Fibroblast of pulmonary artery (primary cell): Measurements from ENCODE around the gene AVPR1B.
A peak's percentile ranks its signal among the peaks of the same experiment; 100 is the strongest.

Source experiments
- DNase-seq: peaks from one replicate; pipeline ENCODE4 v3.0.0-alpha.2; 2010; ENCODE audit warnings: low read depth
- H3K4me3 ChIP-seq: replicated peaks from 2 replicates; pipeline ENCODE4 v1.5.1; 2011; ENCODE audit warnings: low read depth, mild to moderate bottlenecking, control low read depth, low read length, moderate library complexity
- TF ChIP-seq, protein P1 (sequence below): IDR thresholded peaks from 2 replicates; pipeline ENCODE4 v1.5.1; 2011; ENCODE audit warnings: mild to moderate bottlenecking, control low read depth, low read length, inconsistent platforms; ENCODE audit errors: missing control alignments

Gene AVPR1B

DNA sequence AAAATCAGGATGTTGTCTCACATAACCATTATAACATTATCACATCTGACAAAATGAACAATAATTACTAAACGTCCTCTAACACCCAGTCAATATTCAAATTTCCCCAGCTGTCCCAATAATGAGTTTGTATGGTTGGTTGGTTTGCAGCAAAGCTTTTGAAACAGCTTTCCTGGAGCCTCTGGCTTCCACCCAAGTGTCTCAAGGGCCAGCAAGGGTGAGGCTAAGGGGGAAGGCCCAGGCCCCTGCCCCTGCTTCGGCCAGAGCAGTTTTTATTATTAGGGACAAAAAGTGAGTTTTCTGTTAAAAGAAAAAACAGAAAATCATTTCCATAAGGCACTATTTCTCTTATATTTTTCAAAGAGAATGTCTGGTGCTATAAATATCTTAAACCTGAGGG is 19.1 kb upstream of the AVPR1B start:
- TF ChIP-seq, protein P1, sequence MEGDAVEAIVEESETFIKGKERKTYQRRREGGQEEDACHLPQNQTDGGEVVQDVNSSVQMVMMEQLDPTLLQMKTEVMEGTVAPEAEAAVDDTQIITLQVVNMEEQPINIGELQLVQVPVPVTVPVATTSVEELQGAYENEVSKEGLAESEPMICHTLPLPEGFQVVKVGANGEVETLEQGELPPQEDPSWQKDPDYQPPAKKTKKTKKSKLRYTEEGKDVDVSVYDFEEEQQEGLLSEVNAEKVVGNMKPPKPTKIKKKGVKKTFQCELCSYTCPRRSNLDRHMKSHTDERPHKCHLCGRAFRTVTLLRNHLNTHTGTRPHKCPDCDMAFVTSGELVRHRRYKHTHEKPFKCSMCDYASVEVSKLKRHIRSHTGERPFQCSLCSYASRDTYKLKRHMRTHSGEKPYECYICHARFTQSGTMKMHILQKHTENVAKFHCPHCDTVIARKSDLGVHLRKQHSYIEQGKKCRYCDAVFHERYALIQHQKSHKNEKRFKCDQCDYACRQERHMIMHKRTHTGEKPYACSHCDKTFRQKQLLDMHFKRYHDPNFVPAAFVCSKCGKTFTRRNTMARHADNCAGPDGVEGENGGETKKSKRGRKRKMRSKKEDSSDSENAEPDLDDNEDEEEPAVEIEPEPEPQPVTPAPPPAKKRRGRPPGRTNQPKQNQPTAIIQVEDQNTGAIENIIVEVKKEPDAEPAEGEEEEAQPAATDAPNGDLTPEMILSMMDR: no peak
- H3K4me3 ChIP-seq: no peak overlapping the region
- no peak for DNase-seq

DNA sequence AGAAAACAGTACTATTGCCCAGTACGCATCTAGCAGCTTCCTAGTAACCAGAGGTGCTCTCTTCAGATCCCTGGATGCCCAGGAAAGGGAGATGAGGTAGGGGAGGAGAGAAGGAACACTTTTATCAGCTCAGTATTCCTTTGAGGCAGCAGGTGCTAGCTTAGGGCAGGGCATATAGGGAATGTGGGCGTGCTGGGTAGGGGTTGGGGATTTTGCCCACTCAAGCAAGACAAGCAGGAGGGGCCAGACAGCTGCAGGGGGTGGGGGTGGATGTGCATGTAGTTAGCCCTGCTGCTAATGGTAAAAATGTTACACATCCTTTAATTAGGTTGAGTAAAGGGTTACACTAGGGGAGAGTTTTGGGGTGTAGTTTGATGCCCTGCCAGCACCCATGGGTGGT is 18.1 kb upstream of the AVPR1B start:
- no peak overlapping the region for H3K4me3 ChIP-seq
- no peak for DNase-seq
- TF ChIP-seq, protein P1: no peak

DNA sequence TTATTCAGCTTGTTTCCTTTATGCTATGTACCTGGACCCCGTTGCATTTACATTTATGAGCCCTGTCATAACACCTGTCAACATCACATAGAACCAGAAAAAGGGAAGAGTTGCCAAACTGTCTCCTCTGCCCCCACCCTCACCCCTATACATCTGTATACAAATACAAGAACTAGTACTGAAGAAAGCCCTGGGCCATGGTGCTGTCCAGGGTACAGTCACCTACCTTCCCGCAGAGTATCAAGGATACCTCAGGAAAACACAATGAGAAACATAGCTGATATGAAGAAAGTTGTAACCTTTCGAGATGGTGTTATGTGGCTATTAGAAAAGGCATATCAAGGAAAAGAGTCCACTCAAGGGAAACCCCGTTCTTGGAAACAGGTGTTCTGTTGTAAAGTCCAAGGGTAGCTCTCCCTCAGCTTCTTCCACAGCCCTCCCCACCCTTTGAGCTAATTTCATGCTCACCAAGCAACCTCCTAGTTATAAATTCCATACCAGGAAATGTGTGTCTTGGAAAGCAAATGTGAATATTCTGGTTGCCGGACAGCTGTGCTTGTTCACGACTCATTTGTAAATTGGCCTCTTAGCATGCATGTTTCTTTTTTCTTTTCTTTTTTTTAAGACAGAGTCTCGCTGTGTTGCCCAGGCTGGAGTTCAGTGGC is 16.7 kb upstream of the AVPR1B start:
- no peak for DNase-seq
- H3K4me3 ChIP-seq: no peak overlapping the region
- TF ChIP-seq, protein P1: no peak

DNA sequence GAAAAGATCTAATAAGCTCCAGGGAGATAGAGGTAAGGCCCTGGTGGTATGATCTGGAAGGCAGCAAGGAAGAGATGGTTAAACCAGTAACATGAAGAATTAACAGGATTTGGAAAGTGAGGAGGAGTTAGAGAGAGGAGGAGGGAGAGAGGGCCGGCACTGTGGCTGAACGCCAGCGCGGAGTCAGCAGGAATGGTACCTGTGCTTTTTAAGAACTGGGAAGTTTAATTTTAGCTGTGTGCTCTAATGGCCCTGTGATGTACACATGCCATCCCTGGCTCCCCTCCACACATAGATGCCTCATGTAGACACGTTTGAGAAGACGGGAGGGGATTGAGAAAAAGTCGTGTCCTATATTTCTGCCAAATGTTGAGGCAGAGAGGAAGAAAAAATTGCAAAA is 13.8 kb upstream of the AVPR1B start:
- no peak overlapping the region for H3K4me3 ChIP-seq
- DNase-seq: no peak
- TF ChIP-seq, protein P1: no peak

DNA sequence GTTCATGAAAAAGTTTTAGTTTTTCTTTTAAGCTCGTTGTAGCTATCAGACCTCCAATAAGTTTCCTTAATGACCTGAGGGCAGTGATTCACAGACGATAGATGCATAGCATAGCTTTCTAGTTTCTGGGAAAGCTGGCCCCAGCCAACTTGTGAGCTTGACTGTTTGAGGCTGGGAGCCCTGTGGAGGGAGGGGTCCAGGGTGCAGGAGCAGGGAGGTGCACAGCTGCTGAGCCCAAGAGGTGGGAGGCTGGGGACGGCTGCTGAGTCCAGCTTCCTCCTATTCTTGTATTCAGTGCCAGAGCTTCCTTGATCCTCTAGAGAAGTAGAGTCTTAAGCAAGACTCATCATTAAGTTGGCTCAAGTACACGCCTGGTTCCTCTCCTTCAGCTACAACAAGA is 11.0 kb upstream of the AVPR1B start:
- DNase-seq: peak; percentile 4
- TF ChIP-seq, protein P1: no peak
- no peak overlapping the region for H3K4me3 ChIP-seq

DNA sequence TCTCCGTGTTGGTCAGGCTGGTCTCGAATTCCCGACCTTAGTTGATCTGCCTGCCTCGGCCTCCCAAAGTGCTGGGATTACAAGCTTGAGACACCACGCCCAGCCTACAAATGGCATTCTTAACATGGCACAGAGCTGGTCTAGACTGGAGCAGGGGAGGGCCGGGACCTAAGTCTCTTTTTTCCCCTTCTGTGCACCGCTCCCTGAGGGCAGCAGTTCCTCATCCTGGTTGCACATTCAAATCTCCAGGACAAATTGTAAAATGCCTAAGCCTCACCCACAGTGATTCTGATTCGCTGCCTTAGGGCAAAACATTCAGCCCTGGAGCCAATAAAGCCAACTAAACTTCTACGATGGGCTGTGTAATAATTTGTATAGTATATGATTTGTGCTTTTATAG is 10.1 kb upstream of the AVPR1B start:
- TF ChIP-seq, protein P1: no peak
- no peak overlapping the region for H3K4me3 ChIP-seq
- DNase-seq: no peak

DNA sequence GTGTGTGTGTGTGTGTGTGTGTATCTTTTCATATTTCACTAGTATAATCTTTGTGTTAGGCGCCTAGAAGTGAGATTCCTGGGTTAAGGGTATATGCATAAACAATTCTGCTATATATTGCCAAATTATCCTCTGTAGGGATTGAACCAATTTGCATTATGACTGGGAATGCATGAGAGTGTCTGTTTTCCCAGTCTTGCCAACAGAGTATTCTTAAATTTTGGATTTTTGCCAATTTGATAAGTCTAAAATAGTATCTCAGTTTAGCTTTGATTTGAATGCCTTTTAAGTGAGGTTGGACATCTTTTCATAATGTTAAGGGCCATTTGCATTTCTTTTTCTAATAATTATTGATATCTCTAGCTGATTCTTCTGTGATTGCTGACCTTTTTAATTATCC is 8.2 kb upstream of the AVPR1B start:
- TF ChIP-seq, protein P1: no peak
- H3K4me3 ChIP-seq: no peak overlapping the region
- no peak for DNase-seq
